Mesenchymal stem cell (in vitro differentiated cells and primary cell): Measurements from ENCODE around the gene ANKRD20A1. TPM values are rescaled to one million over a fixed set of nuclear protein-coding genes. Genes with fewer than 3 reads are reported as not detected.
"Not testable (repeated sequence)": the region's sequence is repeated elsewhere in the genome, so short reads cannot be mapped to it uniquely, and the experiment has no call there.

ENCODE experiments used
- DNase-seq: peaks from one replicate; pipeline ENCODE4 v3.0.0-alpha.2; 2013
- H2AFZ ChIP-seq: one replicate; pipeline ENCODE4 v1.6.1; 2013; ENCODE audit warnings: low read depth, mild to moderate bottlenecking, control low read depth, inconsistent platforms, low read length, moderate library complexity
- H2AK5ac ChIP-seq: 2 replicates; pipeline ENCODE4 v1.6.1; 2013; ENCODE audit warnings: low read length, moderate library complexity, mild to moderate bottlenecking, inconsistent platforms; ENCODE audit not compliant: severe bottlenecking
- H2BK120ac ChIP-seq: one replicate; pipeline ENCODE4 v1.6.1; 2013; ENCODE audit warnings: low read depth, mild to moderate bottlenecking, inconsistent platforms, low read length, moderate library complexity
- H2BK12ac ChIP-seq, 2 experiments: one replicate each; pipeline ENCODE4 v1.6.1; 2013; ENCODE audit warnings: inconsistent platforms in 2 of 2, low read length in 2 of 2, mild to moderate bottlenecking in 2 of 2, moderate library complexity in 2 of 2, control low read depth in 1 of 2
- H2BK15ac ChIP-seq: one replicate; pipeline ENCODE4 v1.6.1; 2013; ENCODE audit warnings: mild to moderate bottlenecking, low read depth, inconsistent platforms; ENCODE audit not compliant: poor library complexity, severe bottlenecking
- H2BK5ac ChIP-seq: 2 replicates; pipeline ENCODE4 v1.6.1; 2013; ENCODE audit warnings: low read depth, mild to moderate bottlenecking, low read length, control low read depth, inconsistent platforms; ENCODE audit not compliant: poor library complexity, severe bottlenecking
- H3K14ac ChIP-seq, 2 experiments: one replicate each; pipeline ENCODE4 v1.6.1; 2013; ENCODE audit warnings: inconsistent platforms in 2 of 2, low read length in 2 of 2, control low read depth in 1 of 2, mild to moderate bottlenecking in 1 of 2, moderate library complexity in 1 of 2
- H3K18ac ChIP-seq, 2 experiments: one replicate each; pipeline ENCODE4 v1.6.1; 2013; ENCODE audit warnings: inconsistent platforms in 2 of 2, low read length in 2 of 2, control low read depth in 1 of 2, low read depth in 1 of 2, mild to moderate bottlenecking in 1 of 2
- H3K23ac ChIP-seq, 2 experiments: one replicate each; pipeline ENCODE4 v1.6.1; 2013; ENCODE audit warnings: inconsistent platforms in 2 of 2, low read length in 2 of 2, mild to moderate bottlenecking in 2 of 2, moderate library complexity in 2 of 2, control low read depth in 1 of 2
- H3K27ac ChIP-seq: 2 replicates; pipeline ENCODE4 v1.5.1; 2013; ENCODE audit warnings: mild to moderate bottlenecking, moderate library complexity, low read length, control low read depth, inconsistent platforms; ENCODE audit not compliant: poor library complexity, severe bottlenecking
- H3K27me3 ChIP-seq, 2 experiments: 2 replicates each; pipeline versions ENCODE4 v1.6.1 to v1.7.0; 2013; ENCODE audit warnings: low read length in 2 of 2, mild to moderate bottlenecking in 2 of 2, moderate library complexity in 2 of 2, control low read depth in 1 of 2, inconsistent platforms in 1 of 2; ENCODE audit not compliant: control insufficient read depth in 1 of 2, insufficient read depth in 1 of 2
- H3K36me3 ChIP-seq, 2 experiments: 2 replicates each; pipeline versions ENCODE4 v1.6.1 to v1.7.0; 2013; ENCODE audit warnings: low read length in 2 of 2, control low read depth in 1 of 2, inconsistent platforms in 1 of 2, low read depth in 1 of 2, mild to moderate bottlenecking in 1 of 2; ENCODE audit not compliant: insufficient read depth in 2 of 2, control insufficient read depth in 1 of 2
- H3K4ac ChIP-seq, 2 experiments: one replicate each; pipeline ENCODE4 v1.6.1; 2013; ENCODE audit warnings: inconsistent platforms in 2 of 2, low read length in 2 of 2, mild to moderate bottlenecking in 2 of 2, moderate library complexity in 2 of 2, control low read depth in 1 of 2, low read depth in 1 of 2
- H3K4me1 ChIP-seq: 2 replicates; pipeline ENCODE4 v1.6.1; 2013; ENCODE audit warnings: low read depth, low read length, control low read depth; ENCODE audit not compliant: control insufficient read depth, insufficient read depth
- H3K4me2 ChIP-seq: 2 replicates; pipeline ENCODE4 v1.6.1; 2013; ENCODE audit warnings: low read length, mild to moderate bottlenecking, inconsistent platforms; ENCODE audit not compliant: poor library complexity, severe bottlenecking
- H3K4me3 ChIP-seq, 2 experiments: 2 replicates each; pipeline versions ENCODE4 v1.5.1 to v1.7.0; 2013; ENCODE audit warnings: low read length in 2 of 2, mild to moderate bottlenecking in 2 of 2, control low read depth in 1 of 2, low read depth in 1 of 2; ENCODE audit not compliant: insufficient read depth in 1 of 2
- H3K79me1 ChIP-seq: replicated peaks from 2 replicates; pipeline ENCODE4 v1.6.1; 2013; ENCODE audit warnings: mild to moderate bottlenecking, control low read depth, low read length, inconsistent platforms; ENCODE audit not compliant: poor library complexity, severe bottlenecking
- H3K9ac ChIP-seq: 2 replicates; pipeline ENCODE4 v1.7.0; 2013; ENCODE audit warnings: mild to moderate bottlenecking, low read length, moderate library complexity
- H3K9me3 ChIP-seq: 2 replicates; pipeline ENCODE4 v1.7.0; 2013; ENCODE audit warnings: mild to moderate bottlenecking, low read length; ENCODE audit not compliant: control insufficient read depth
- H4K8ac ChIP-seq: one replicate; pipeline ENCODE4 v1.6.1; 2013; ENCODE audit warnings: inconsistent platforms, mild to moderate bottlenecking, low read length, moderate library complexity
- H4K91ac ChIP-seq: one replicate; pipeline ENCODE4 v1.6.1; 2013; ENCODE audit warnings: mild to moderate bottlenecking, low read length, inconsistent platforms
- WGBS: methylation state at CpG from one replicate; pipeline ENCODE4 v1.1.7; 2013; ENCODE audit warnings: mixed read lengths; 5-methylcytosine and 5-hydroxymethylcytosine counted together
- polyA plus RNA-seq, 2 experiments: library from polyadenylated mRNA; stranded (reverse); fragments of 200-250 nt; gene quantifications; one replicate each; pipeline ENCODE4 v1.2.3, GENCODE V29; 2013
- small RNA-seq: library from polyadenylated mRNA; stranded (forward); fragments of <200 nt; extraction: miRNeasy Mini kit (QIAGEN cat#:217004); gene quantifications from one replicate; pipeline ENCODE3, GENCODE V24; 2013; ENCODE audit warnings: low read depth

The ANKRD20A1 gene
- polyA plus RNA-seq (2013, experiment 1 of 2), result 0.44 TPM
- 0.15 TPM for polyA plus RNA-seq (2013, experiment 2 of 2)

DNA sequence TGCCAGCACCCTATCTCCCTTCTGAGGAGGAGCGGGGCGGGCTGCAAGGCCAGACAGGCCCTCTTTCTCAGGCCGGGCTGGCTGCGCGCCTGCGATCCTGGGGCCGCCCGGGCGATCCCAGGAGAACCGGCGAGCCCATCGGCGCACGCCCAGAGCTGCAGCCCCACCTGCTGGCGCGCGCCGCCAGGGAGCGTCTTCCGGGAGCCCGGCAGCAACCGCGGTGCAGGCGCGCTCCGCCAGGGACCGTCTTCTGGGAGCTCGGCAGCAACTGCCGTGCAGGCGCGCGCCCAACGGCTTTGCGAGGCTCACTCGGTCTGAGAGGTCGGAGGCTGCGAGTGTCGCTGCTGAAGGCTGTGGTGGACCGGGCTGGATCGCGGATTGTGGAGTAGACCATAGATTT lies at the start of gene ANKRD20A1:
ANKRD20A1 (plus strand) TSS at position 61 of the 400 bp plus-strand sequence. CDS start 496 bp downstream, outside the sequence.
- not testable (repeated sequence) for H2BK15ac ChIP-seq, H2AK5ac ChIP-seq, H2AFZ ChIP-seq, H3K9me3 ChIP-seq, H4K91ac ChIP-seq, H3K14ac ChIP-seq, H2BK120ac ChIP-seq, H3K18ac ChIP-seq, H3K27me3 ChIP-seq, H3K4me1 ChIP-seq, H3K27ac ChIP-seq, H3K4me3 ChIP-seq, H4K8ac ChIP-seq, H3K4me2 ChIP-seq, H3K23ac ChIP-seq, H2BK5ac ChIP-seq, H3K36me3 ChIP-seq, H3K79me1 ChIP-seq, H2BK12ac ChIP-seq, DNase-seq, H3K9ac ChIP-seq, H3K4ac ChIP-seq
- WGBS, result no CpG with 5 or more reads among the region's 41 CpGs

DNA sequence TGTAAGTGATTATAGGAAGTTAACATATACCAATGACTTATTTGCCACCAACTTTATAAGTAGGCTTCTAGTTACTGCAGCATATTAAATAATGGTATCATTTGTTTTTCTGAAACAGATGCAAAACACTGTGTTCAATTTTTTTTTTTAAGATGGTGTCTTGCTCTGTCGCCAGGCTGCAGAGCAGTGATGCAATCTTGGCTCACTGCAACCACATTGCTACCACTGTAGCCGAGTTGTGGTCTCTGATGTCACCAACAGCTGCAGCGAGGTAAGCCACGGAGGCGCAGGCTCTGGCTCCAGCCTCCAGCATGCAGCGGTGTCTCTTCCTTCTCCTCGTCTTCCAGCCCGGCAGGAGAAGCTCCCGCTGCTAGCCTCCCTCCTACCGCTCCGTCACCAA lies 26.6 kb upstream of the ANKRD20A1 start:
- H2AK5ac ChIP-seq, H3K79me1 ChIP-seq, H2BK120ac ChIP-seq, H3K9ac ChIP-seq, H4K91ac ChIP-seq, H3K4me2 ChIP-seq, H3K18ac ChIP-seq, H3K4me1 ChIP-seq, H3K23ac ChIP-seq, H2BK5ac ChIP-seq, H3K4ac ChIP-seq, H3K14ac ChIP-seq, H3K27me3 ChIP-seq, H3K4me3 ChIP-seq, H3K36me3 ChIP-seq, H2BK12ac ChIP-seq, H2BK15ac ChIP-seq, DNase-seq, H3K27ac ChIP-seq, H3K9me3 ChIP-seq, H2AFZ ChIP-seq, H4K8ac ChIP-seq: not testable (repeated sequence)
- 90% methylated on average over 2 of the region's 11 CpGs for WGBS

Small RNA genes within 50 kb of the gene (small RNA-seq; reads per million reads assigned to genes)
- gene RNU6-368P, result not detected
